Mucosa of descending colon (tissue), 3 donors: Measurements from ENCODE around the gene LINGO1. TPM values are rescaled to one million over a fixed set of nuclear protein-coding genes. Genes with fewer than 3 reads are reported as not detected.
A peak's percentile ranks its signal among the peaks of the same experiment; 100 is the strongest.

Experiments used
- ATAC-seq: fragments of 200-7000 bp; cut with Tn5 transposase; one replicate; pipeline ENCODE4 v1.9.1; 2020; ENCODE audit warnings: mild to moderate bottlenecking, moderate library complexity
- DNase-seq, 3 donors: peaks; one replicate each; pipeline ENCODE4 v3.0.0-alpha.2; 2020
- H3K36me3 ChIP-seq: fragments of 200-600 bp; one replicate; pipeline ENCODE4 v1.8.0; 2021; ENCODE audit warnings: low read depth, mild to moderate bottlenecking
- H3K4me1 ChIP-seq: fragments of 200-600 bp; one replicate; pipeline ENCODE4 v1.8.0; 2021; ENCODE audit warnings: low read depth, mild to moderate bottlenecking
- H3K4me3 ChIP-seq: fragments of 200-600 bp; one replicate; pipeline ENCODE4 v1.8.0; 2021; ENCODE audit warnings: mild to moderate bottlenecking
- H3K9me3 ChIP-seq: fragments of 200-600 bp; one replicate; pipeline ENCODE4 v1.8.0; 2021; ENCODE audit warnings: mild to moderate bottlenecking
- CTCF ChIP-seq: fragments of 200-600 bp; IDR thresholded peaks from one replicate; pipeline ENCODE4 v1.8.0; 2022; ENCODE audit warnings: antibody characterized with exemption, mild to moderate bottlenecking
- intact Hi-C, 2 donors: fragments of 100-400 bp; cut with DNase I in 1 of 2; cut with micrococcal nuclease in 1 of 2; formaldehyde crosslinking; loops; one replicate each; pipeline versions ENCODE4 v1.11.0 to v1.11.1; 2022; cut with DNase I, micrococcal nuclease
- total RNA-seq, 3 donors: library from RNA; stranded (reverse); fragmentation: NEBNext Ultra II Directional in 2 of 3; extraction: Animal tissue kit (Norgen Biotek cat#: 25700) in 2 of 3; gene quantifications; one replicate each; pipeline versions ENCODE4 v1.2.1 to v1.2.4, GENCODE V29; 2021 to 2023
- donor health status: DM: no; HTN: no; CAD: no; lungs with moderate emphysema.
- donor health status: DM: no; HTN: no; CAD: no.
- donor health status: DM: no; HTN: yes; CAD: no.

LINGO1 gene
- total RNA-seq, 3 donors from 2014 or later, result 1.8 to 2.6 (median 1.9) TPM

- intact Hi-C loops, result no loop called here
- no peak for DNase-seq
- H3K36me3 ChIP-seq, result no peaks in the 10 kb centered on the region
- no peaks in the 10 kb centered on the region for H3K9me3 ChIP-seq
- TF ChIP-seq CTCF, result no peak
- no peaks in the 10 kb centered on the region for H3K4me1 ChIP-seq
- ATAC-seq, result no peak
- H3K4me3 ChIP-seq, result no peak overlapping the region
These were observed 61.0 kb downstream of the LINGO1 start for GRCh38 chr15:77571741-77572140.

GRCh38 chr15:77571181-77571580 is 61.5 kb downstream of the LINGO1 start:
- intact Hi-C loops, result no loop called here
- Histone ChIP-seq H3K4me3 (no peak overlapping the region), H3K4me1 (no peaks in the 10 kb centered on the region), H3K9me3 (no peaks in the 10 kb centered on the region), H3K36me3 (no peaks in the 10 kb centered on the region)
- no peak for ATAC-seq
- DNase-seq, result no peak
- TF ChIP-seq CTCF, result no peak

- intact Hi-C loops, result no loop called here
- Histone ChIP-seq H3K9me3 (no peaks in the 10 kb centered on the region), H3K36me3 (no peaks in the 10 kb centered on the region), H3K4me1 (no peaks in the 10 kb centered on the region), H3K4me3 (no peak overlapping the region)
- no peak for ATAC-seq
- no peak for TF ChIP-seq CTCF
- DNase-seq, result no peak
These were observed 63.0 kb downstream of the LINGO1 start for GRCh38 chr15:77569729-77570125.

- no peak for DNase-seq
- TF ChIP-seq CTCF, result no peak
- peak; percentile 39 for ATAC-seq
- Histone ChIP-seq H3K9me3 (no peaks in the 10 kb centered on the region), H3K4me1 (no peaks in the 10 kb centered on the region), H3K4me3 (no peak overlapping the region), H3K36me3 (no peaks in the 10 kb centered on the region)
- intact Hi-C loops, result no loop called here
These were observed 63.6 kb downstream of the LINGO1 start for GRCh38 chr15:77568973-77569728.

GRCh38 chr15:77568014-77568972 is 64.4 kb downstream of the LINGO1 start:
- no peak for TF ChIP-seq CTCF
- H3K36me3 ChIP-seq, result no peaks in the 10 kb centered on the region
- no peak overlapping the region for H3K4me3 ChIP-seq
- no peaks in the 10 kb centered on the region for H3K9me3 ChIP-seq
- DNase-seq (no peak), ATAC-seq (no peak)
- intact Hi-C loops, result no loop called here
- H3K4me1 ChIP-seq, result no peaks in the 10 kb centered on the region
